ENCODE data around the gene GASK1B.

GRCh38 chr4:158176108-158176507 lies 3.3 kb upstream of the GASK1B start:
- TF ChIP-seq CTCF (IDR thresholded peaks at IDR 0.05) (no peak), POLR2A (IDR thresholded peaks at IDR 0.05) (no peak)

Measured in ovary (tissue), 3 donors.